ENCODE results near the gene BABAM1.

- TF ChIP-seq EP300 (IDR thresholded peaks at IDR 0.05), result no peak
- peak in 2 of 3 donors; percentile 59 to 67 for TF ChIP-seq CTCF (IDR thresholded peaks at IDR 0.05)
- no peak for TF ChIP-seq POLR2A (IDR thresholded peaks at IDR 0.05)
Observed at GRCh38 chr19:17327654-17328516, 60.6 kb downstream of the BABAM1 start.

Measured in ovary (tissue), 3 donors.